ENCODE measurements around the gene RGS21.

RGS21 gene

DNA sequence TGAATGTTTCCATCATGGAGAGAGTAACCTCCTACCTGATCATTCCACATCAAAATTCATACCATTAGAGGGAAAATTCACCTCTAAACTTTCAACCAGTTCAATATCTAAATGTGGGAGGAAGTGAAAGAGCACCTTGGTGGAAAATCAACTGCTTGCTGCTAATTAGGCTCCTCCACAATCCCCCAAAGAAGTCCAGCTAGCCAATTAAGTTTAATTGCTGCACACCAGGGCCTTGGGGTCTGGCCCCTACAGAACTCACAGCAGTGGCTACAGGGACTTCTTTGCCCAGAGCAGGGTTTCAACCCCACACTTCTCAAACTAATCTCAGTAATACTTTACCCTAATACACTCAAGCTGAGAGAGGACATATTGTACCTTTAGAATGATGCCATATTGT lies 62.1 kb downstream of the RGS21 start:
- no peak for DNase-seq (ENCODE audit: low read depth in 2 of 2)

DNA sequence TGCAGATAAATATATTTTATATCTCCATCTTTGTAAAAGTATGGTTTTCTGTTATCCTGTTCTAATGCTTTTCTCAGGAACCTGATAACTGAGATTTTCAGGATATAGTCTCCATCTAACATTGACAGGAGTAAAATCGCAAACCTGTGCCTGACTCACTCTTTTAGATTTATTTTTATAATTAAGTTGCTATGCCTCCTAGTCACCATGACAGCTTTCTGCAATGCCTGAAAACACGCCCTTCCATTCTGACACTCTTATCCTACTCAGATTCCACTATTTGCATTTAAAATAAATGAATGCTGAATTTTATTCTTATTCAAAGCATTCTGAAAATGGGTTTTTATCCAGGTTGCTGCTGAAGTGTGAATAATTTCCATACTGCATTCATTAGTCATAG lies 62.8 kb downstream of the RGS21 start:
- DNase-seq (ENCODE audit: low read depth in 2 of 2): no peak

DNA sequence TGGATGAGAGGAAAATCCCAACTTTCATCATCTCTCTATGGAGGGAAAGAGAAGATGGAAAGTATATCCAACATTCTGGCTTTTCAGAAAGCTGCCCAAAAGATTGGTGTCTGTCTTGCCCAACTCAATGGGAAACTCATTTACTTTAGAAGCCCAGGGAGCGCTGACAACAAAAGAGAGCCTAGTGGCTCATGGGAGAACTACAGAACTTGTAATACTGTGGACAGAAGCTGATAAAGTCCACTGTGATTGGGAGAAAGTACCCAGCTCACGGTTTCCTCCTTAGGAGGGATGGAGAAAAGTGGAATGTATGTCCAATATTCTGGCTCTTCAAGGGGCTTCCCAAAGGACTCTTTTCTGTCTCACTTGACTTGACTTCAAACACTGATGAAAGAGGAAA lies 66.0 kb downstream of the RGS21 start:
- no peak for DNase-seq (ENCODE audit: low read depth in 2 of 2)

DNA sequence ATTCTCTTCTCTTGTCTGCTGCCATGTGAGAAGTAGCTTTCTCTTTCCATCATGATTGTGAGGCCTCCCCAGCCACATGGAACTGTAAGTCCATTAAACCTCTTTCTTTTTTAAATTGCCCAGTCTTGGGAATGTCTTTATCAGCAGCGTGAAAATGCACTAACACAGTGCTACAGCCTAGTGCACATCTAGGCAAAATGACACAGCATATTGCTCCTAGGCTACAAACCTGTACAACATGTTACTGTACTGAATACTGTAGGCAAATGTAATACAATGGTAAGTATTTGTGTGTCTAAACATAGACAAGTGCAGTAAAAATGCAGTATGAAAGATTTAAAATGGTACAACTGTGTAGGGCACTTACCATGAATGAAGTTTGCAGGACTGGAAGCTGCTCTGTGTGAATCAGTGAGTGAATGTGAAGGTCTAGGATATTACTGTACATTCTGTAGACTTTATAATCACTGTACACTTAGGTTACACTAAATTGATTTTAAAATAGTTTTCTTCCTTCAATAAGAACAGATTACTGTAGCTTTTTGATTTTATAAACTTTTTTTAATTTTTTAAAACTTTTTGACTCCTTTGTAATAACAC lies 69.4 kb downstream of the RGS21 start:
- DNase-seq (ENCODE audit: low read depth in 2 of 2): no peak

DNA sequence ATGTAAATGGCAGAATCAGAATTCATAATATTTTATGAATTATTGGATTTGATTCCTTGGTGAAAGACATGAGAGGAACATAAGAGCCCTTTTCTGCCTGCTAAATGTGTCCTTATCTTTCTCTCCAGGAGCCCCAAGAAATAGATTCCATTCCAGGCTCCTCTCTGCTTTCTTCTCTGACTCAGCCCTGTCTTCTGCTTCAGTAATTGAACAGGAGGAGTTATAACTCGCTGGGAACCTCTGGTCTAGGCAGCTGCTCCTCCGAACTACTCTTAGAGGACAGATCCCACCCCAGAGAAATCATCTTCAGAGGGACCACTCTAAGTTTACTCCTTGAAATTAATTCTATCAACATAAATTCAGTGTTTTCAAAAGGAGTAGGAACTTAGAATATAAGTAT lies 78.4 kb downstream of the RGS21 start:
- no peak for DNase-seq (ENCODE audit: low read depth in 2 of 2)

DNA sequence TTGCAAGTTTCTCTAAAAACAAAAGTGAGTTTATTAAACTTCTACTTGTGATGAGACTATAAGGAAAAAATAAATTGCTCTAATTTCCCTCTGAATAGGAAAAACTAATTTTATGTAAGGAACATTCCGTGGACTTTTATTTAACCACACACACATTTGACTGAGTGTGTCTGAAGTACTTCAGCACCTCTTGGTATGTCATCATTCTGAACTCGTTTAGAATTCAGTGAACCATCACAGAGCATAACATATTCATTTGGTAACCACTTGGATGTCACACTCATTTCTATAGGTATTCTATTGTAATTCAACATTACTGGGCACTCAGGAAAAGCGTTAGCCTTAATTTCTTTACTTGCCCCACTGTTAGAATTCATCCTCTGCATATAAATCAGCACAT lies 79.1 kb downstream of the RGS21 start:
- no peak for DNase-seq (ENCODE audit: low read depth in 2 of 2)

DNA sequence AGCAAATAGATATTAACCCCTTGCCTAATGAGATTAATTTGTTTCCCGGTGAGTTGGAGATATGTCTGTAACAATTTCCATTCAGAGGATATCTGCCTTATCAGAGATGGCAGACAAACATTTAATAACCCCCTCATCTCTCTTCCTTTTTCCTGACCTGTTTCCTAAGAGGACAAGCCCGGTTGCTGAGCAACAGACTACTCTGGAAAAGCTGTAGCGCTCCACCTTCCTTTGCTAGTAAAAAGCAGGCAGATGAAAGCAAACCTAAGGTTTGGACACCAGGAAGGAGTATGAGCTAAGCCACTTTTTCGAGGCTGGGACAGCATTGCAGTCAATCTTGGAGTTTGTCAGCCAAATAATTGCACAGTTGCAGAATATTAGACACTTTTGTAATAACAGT lies 82.4 kb downstream of the RGS21 start:
- DNase-seq (ENCODE audit: low read depth in 2 of 2): no peak

DNA sequence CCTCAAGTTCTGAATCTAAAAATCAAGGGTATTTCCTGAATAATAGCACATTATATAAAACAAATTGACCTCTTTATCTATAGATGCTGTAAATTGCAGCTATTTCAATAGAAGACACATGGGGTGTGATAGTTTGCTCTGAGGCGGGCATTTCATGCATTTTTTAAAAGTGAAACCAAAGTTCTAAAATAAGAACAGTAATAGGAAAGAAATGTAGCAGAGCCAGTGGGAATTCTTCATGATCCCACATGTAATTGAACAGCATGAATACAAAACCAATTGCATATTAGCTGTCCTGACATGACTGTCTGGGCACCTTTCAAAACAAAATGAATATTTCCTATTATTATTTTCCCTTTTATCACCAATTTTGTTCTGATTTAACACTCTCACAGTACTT lies 85.0 kb downstream of the RGS21 start:
- no peak for DNase-seq (ENCODE audit: low read depth in 2 of 2)

DNA sequence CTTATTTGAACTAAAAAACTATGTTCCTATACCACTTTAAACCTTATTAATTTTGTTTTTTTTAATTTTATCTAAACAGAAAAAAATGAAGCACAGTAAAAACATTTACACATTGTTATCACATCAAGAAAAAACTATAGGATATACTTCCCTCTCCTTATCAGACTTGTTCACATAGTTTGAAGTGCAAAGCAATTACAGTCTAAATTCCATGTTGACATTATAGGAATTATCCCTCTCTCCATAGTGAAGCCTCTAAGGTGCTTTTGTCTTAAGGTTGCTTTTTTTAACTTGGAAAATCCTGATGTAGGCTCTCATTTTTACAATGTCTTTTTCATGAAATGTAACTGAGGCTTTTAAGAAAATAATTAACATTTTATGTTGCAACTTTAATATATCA lies 85.8 kb downstream of the RGS21 start:
- DNase-seq (ENCODE audit: low read depth in 2 of 2): no peak

DNA sequence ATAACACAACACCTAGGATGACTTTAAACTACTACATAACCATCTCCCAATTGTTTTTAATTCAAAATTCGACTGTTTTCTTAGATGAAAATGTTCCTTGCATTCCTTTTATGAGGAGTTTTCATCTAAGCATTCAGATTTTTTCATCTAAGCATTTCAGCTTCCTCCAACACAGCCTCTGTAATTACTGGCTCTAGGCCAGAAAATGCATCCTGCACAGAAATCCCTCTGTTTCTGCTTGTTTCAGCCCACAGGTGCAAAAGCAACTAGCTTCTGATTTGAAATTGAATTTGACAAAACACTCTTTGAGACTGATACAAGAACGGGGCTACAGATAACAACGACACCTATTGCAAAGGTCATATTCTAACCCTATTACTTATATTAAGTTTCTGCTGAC lies 90.4 kb downstream of the RGS21 start:
- DNase-seq (ENCODE audit: low read depth in 2 of 2): no peak

Measured in stimulated activated CD4-positive, alpha-beta T cell treated with anti-CD3 and anti-CD28 coated beads, Interleukin-15, amount 100 ng/mL, for 48 hours (primary cell).